ENCODE data around the gene HK1.

The HK1 gene

DNA sequence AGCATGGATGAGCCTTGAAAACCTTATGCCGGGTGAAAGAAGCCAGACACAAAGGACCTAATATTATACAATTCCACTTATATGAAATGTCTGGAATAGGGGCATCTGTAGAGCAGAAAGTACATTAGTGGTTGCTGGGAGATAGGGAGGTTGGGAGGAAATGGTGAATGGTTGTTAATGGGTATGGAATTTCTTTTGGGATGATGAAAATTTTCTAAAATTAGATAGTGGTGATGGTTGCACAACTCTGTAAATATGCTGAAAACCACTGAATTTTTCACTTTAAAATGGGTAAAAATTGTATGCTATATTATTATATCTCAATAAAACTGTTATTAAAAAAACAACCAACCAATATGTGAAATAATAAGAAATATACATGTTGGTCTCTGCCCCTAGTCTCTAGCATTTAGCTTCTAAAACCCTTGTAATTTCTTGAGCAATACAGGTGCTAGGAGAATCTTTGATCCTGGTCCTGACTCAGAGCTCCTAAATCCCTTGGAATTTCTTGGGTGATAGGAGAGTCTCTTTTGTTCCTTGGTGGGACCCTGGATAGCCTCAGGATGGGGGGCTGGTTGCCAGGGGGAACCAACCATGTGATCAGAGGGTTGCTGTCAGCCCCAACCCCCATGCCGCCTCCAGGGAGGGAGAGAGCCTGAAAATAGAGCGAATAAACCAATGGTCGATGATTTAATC lies 74.4 kb downstream of the HK1 start:
- H3K9ac ChIP-seq (ENCODE audit: low read length) = peak overlapping the region; percentile 56
- H3K4me1 ChIP-seq (ENCODE audit: control insufficient read depth, insufficient read depth, low read length) = peaks cover 60% of the 10 kb centered on the region
- H3K27me3 ChIP-seq (replicated peaks; ENCODE audit: control insufficient read depth, insufficient read depth, low read length) = no peaks in the 10 kb centered on the region
- peak overlapping the region; percentile 64 for H3K4me3 ChIP-seq (ENCODE audit: low read length)
- DNase-seq (ENCODE audit: low read depth) = peak; percentile 77
- no peaks in the 10 kb centered on the region for H3K36me3 ChIP-seq (ENCODE audit: control insufficient read depth, insufficient read depth, low read length, severe bottlenecking)
- no peaks in the 10 kb centered on the region for H3K9me3 ChIP-seq (ENCODE audit: control insufficient read depth, low read length)

DNA sequence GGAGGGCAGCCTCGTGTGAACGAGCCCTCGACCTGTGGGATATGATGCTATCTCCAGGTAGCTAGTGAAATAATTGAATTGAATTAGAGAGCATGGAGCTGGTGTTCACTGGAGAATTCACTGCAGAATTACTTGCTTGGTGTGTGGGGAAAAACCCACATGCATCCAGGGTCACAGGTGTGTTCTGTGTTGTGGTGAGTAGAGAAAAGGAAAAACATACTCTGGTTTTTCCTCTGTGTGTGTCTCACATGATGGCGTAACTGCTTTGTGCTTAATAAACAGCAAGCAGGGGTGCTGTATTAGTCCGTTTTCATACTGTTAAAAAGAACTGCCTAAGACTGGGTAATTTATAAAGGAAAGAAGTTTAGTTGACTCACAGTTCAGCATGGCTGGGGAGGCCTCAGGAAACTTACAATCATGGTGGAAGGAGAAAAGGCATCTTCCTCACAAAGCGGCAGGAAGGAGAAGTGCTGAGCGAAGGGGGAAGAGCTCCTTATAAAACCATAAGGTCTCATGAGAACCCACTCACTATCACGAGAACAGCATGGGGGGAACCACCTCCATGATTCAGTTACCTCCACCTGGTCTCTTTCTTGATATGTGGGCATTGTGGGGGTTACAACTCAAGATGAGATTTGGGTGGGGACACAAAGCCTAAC lies 75.8 kb downstream of the HK1 start:
- H3K4me3 ChIP-seq (ENCODE audit: low read length) = no peak overlapping the region
- H3K4me1 ChIP-seq (ENCODE audit: control insufficient read depth, insufficient read depth, low read length) = peaks cover 64% of the 10 kb centered on the region
- no peaks in the 10 kb centered on the region for H3K36me3 ChIP-seq (ENCODE audit: control insufficient read depth, insufficient read depth, low read length, severe bottlenecking)
- DNase-seq (ENCODE audit: low read depth) = no peak
- no peaks in the 10 kb centered on the region for H3K9me3 ChIP-seq (ENCODE audit: control insufficient read depth, low read length)
- H3K27me3 ChIP-seq (replicated peaks; ENCODE audit: control insufficient read depth, insufficient read depth, low read length) = no peaks in the 10 kb centered on the region
- H3K9ac ChIP-seq (ENCODE audit: low read length) = peak overlapping the region; percentile 3

GRCh38 chr10:69356187-69356586 lies 77.9 kb downstream of the HK1 start:
- Histone ChIP-seq H3K9ac (ENCODE audit: low read length) (no peak overlapping the region), H3K27me3 (replicated peaks; ENCODE audit: control insufficient read depth, insufficient read depth, low read length) (no peaks in the 10 kb centered on the region), H3K36me3 (ENCODE audit: control insufficient read depth, insufficient read depth, low read length, severe bottlenecking) (peaks cover 1% of the 10 kb centered on the region), H3K4me1 (ENCODE audit: control insufficient read depth, insufficient read depth, low read length) (peaks cover 74% of the 10 kb centered on the region), H3K9me3 (ENCODE audit: control insufficient read depth, low read length) (no peaks in the 10 kb centered on the region), H3K4me3 (ENCODE audit: low read length) (no peak overlapping the region)
- DNase-seq (ENCODE audit: low read depth) = no peak

GRCh38 chr10:69358148-69358795 lies 80.0 kb downstream of the HK1 start:
- Histone ChIP-seq H3K4me1 (ENCODE audit: control insufficient read depth, insufficient read depth, low read length) (peaks cover 77% of the 10 kb centered on the region), H3K9me3 (ENCODE audit: control insufficient read depth, low read length) (no peaks in the 10 kb centered on the region), H3K4me3 (ENCODE audit: low read length) (no peak overlapping the region), H3K9ac (ENCODE audit: low read length) (no peak overlapping the region), H3K27me3 (replicated peaks; ENCODE audit: control insufficient read depth, insufficient read depth, low read length) (no peaks in the 10 kb centered on the region), H3K36me3 (ENCODE audit: control insufficient read depth, insufficient read depth, low read length, severe bottlenecking) (peaks cover 6% of the 10 kb centered on the region)
- DNase-seq (ENCODE audit: low read depth) = no peak

- peak; percentile 56 for DNase-seq (ENCODE audit: low read depth)
- H3K27me3 ChIP-seq (replicated peaks; ENCODE audit: control insufficient read depth, insufficient read depth, low read length) = no peaks in the 10 kb centered on the region
- H3K36me3 ChIP-seq (ENCODE audit: control insufficient read depth, insufficient read depth, low read length, severe bottlenecking) = peaks cover 6% of the 10 kb centered on the region
- no peaks in the 10 kb centered on the region for H3K9me3 ChIP-seq (ENCODE audit: control insufficient read depth, low read length)
- peaks cover 69% of the 10 kb centered on the region for H3K4me1 ChIP-seq (ENCODE audit: control insufficient read depth, insufficient read depth, low read length)
- peak overlapping the region; percentile 6 for H3K4me3 ChIP-seq (ENCODE audit: low read length)
- H3K9ac ChIP-seq (ENCODE audit: low read length) = no peak overlapping the region
Observed at GRCh38 chr10:69359148-69359547, 80.9 kb downstream of the HK1 start.

- Histone ChIP-seq H3K9ac (ENCODE audit: low read length) (no peak overlapping the region), H3K36me3 (ENCODE audit: control insufficient read depth, insufficient read depth, low read length, severe bottlenecking) (peaks cover 7% of the 10 kb centered on the region), H3K4me1 (ENCODE audit: control insufficient read depth, insufficient read depth, low read length) (peaks cover 65% of the 10 kb centered on the region), H3K4me3 (ENCODE audit: low read length) (peak overlapping the region; percentile 6), H3K9me3 (ENCODE audit: control insufficient read depth, low read length) (no peaks in the 10 kb centered on the region), H3K27me3 (replicated peaks; ENCODE audit: control insufficient read depth, insufficient read depth, low read length) (no peaks in the 10 kb centered on the region)
- DNase-seq (ENCODE audit: low read depth) = no peak
Observed at GRCh38 chr10:69359594-69359993, 81.3 kb downstream of the HK1 start.

GRCh38 chr10:69360485-69361302 lies 82.4 kb downstream of the HK1 start:
- peak; percentile 95 for DNase-seq (ENCODE audit: low read depth)
- Histone ChIP-seq H3K9me3 (ENCODE audit: control insufficient read depth, low read length) (no peaks in the 10 kb centered on the region), H3K27me3 (replicated peaks; ENCODE audit: control insufficient read depth, insufficient read depth, low read length) (no peaks in the 10 kb centered on the region), H3K36me3 (ENCODE audit: control insufficient read depth, insufficient read depth, low read length, severe bottlenecking) (peaks cover 18% of the 10 kb centered on the region), H3K4me1 (ENCODE audit: control insufficient read depth, insufficient read depth, low read length) (peaks cover 55% of the 10 kb centered on the region), H3K4me3 (ENCODE audit: low read length) (peak overlapping the region; percentile 30), H3K9ac (ENCODE audit: low read length) (no peak overlapping the region)

- Histone ChIP-seq H3K9me3 (ENCODE audit: control insufficient read depth, low read length) (no peaks in the 10 kb centered on the region), H3K9ac (ENCODE audit: low read length) (no peak overlapping the region), H3K4me1 (ENCODE audit: control insufficient read depth, insufficient read depth, low read length) (peaks cover 53% of the 10 kb centered on the region), H3K4me3 (ENCODE audit: low read length) (peak overlapping the region; percentile 30), H3K36me3 (ENCODE audit: control insufficient read depth, insufficient read depth, low read length, severe bottlenecking) (peaks cover 22% of the 10 kb centered on the region), H3K27me3 (replicated peaks; ENCODE audit: control insufficient read depth, insufficient read depth, low read length) (no peaks in the 10 kb centered on the region)
- no peak for DNase-seq (ENCODE audit: low read depth)
Observed at GRCh38 chr10:69361303-69361614, 83.0 kb downstream of the HK1 start.

DNA sequence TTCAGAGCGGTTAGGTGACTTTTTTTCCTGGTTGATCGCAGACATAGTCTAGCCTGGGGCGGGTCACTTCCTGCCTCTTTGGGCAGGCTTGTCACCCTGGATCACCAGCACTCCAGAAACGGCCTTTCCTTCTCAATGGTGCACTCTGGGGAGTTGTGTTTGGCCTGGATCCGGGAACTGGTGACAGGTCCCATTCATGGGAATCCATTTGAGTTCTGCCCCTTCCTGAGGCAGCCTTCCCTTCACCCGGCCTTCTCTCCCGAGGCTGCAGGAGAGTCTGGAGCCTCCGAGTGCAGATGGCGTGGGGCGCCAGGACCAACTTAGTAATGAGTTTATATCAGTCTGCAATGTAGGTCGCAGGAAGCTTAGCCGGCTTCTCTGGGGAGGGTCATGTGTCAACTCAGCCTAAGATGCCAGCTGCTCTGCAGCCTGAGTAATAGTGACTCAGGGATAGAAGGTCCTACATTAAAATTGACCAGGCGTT lies 84.2 kb downstream of the HK1 start:
- Histone ChIP-seq H3K9me3 (ENCODE audit: control insufficient read depth, low read length) (no peaks in the 10 kb centered on the region), H3K36me3 (ENCODE audit: control insufficient read depth, insufficient read depth, low read length, severe bottlenecking) (peaks cover 30% of the 10 kb centered on the region)

GRCh38 chr10:69363666-69364065 lies 85.4 kb downstream of the HK1 start:
- no peak for DNase-seq (ENCODE audit: low read depth)

More for the DNA sequence above, 84.2 kb downstream of the HK1 start:
- H3K27me3 ChIP-seq (replicated peaks; ENCODE audit: control insufficient read depth, insufficient read depth, low read length) = no peaks in the 10 kb centered on the region
- H3K4me1 ChIP-seq (ENCODE audit: control insufficient read depth, insufficient read depth, low read length) = peaks cover 53% of the 10 kb centered on the region
- H3K9ac ChIP-seq (ENCODE audit: low read length) = peak overlapping the region; percentile 50
- DNase-seq (ENCODE audit: low read depth) = peak; percentile 48
- H3K4me3 ChIP-seq (ENCODE audit: low read length) = peak overlapping the region; percentile 37

More at GRCh38 chr10:69363666-69364065, 85.4 kb downstream of the HK1 start:
- Histone ChIP-seq H3K9me3 (ENCODE audit: control insufficient read depth, low read length) (no peaks in the 10 kb centered on the region), H3K4me3 (ENCODE audit: low read length) (no peak overlapping the region), H3K36me3 (ENCODE audit: control insufficient read depth, insufficient read depth, low read length, severe bottlenecking) (peaks cover 40% of the 10 kb centered on the region), H3K4me1 (ENCODE audit: control insufficient read depth, insufficient read depth, low read length) (peaks cover 46% of the 10 kb centered on the region), H3K27me3 (replicated peaks; ENCODE audit: control insufficient read depth, insufficient read depth, low read length) (no peaks in the 10 kb centered on the region), H3K9ac (ENCODE audit: low read length) (no peak overlapping the region)
